ENCODE results near the gene CCNB2. TPM values are rescaled to one million over a fixed set of nuclear protein-coding genes. Genes with fewer than 3 reads are reported as not detected.
A peak's percentile ranks its signal among the peaks of the same experiment; 100 is the strongest.

The CCNB2 gene
- total RNA-seq, 1 experiment from 2014 or later, result 99.2 TPM

DNA sequence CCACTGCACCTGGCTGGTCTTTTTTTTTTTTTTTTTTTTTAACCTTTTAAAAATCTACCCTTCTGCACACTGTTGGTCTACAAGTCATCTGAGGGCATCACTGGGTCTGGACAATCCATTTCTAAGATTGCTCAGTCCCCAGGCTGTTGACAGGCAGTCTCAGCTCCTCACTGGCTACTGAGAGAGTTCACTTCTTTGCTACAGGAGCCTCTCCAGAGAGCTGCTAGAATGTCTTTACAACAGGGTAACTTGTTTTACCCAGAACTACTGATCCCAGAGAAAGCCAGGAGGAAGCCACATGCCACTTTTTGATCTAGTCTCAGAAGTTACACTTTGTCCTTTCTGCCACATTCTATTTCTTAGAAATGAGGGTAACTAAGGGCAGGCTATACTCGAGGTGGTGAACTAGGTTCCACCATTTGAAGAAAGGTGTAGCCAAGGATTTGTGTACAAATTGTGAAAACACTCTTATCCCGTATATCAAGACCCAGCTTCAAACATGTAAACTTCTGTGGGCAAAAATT lies 5.7 kb upstream of the CCNB2 start:
- Histone ChIP-seq H3K27me3 (ENCODE audit: insufficient read depth, low read depth) (no peaks in the 10 kb centered on the region), H2AFZ (no peak overlapping the region), H3K9me3 (ENCODE audit: insufficient read depth, low read depth) (no peaks in the 10 kb centered on the region), H3K4me1 (replicated peaks; ENCODE audit: insufficient read depth) (peaks cover under 1% of the 10 kb centered on the region; the same call in 1 of the 2 replicates), H3K4me2 (no peak overlapping the region), H3K79me2 (ENCODE audit: low read depth) (no peaks in the 10 kb centered on the region), H3K36me3 (ENCODE audit: low read depth) (no peaks in the 10 kb centered on the region), H3K27ac (no peak overlapping the region), H3F3A (ENCODE audit: insufficient read depth, low read depth) (no peaks in the 10 kb centered on the region), H4K20me1 (ENCODE audit: insufficient read depth) (no peaks in the 10 kb centered on the region), H3K4me3 (no peak overlapping the region), H3K9me2 (ENCODE audit: insufficient read depth) (no peaks in the 10 kb centered on the region)
- intact Hi-C loops (cut with micrococcal nuclease; ENCODE audit: unreplicated experiment), result no loop called here
- no peak for DNase-seq
- CTCF ChIA-PET, result no interaction called here
- TF ChIP-seq EZH2 (IDR thresholded peaks at IDR 0.05; ENCODE audit: low read depth), result no peak
- TF ChIP-seq, protein P1, sequence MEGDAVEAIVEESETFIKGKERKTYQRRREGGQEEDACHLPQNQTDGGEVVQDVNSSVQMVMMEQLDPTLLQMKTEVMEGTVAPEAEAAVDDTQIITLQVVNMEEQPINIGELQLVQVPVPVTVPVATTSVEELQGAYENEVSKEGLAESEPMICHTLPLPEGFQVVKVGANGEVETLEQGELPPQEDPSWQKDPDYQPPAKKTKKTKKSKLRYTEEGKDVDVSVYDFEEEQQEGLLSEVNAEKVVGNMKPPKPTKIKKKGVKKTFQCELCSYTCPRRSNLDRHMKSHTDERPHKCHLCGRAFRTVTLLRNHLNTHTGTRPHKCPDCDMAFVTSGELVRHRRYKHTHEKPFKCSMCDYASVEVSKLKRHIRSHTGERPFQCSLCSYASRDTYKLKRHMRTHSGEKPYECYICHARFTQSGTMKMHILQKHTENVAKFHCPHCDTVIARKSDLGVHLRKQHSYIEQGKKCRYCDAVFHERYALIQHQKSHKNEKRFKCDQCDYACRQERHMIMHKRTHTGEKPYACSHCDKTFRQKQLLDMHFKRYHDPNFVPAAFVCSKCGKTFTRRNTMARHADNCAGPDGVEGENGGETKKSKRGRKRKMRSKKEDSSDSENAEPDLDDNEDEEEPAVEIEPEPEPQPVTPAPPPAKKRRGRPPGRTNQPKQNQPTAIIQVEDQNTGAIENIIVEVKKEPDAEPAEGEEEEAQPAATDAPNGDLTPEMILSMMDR (conservative IDR thresholded peaks at IDR 0.05), result no peak
- BruUV-seq (replicated peaks), result no TSS peak
- POLR2A ChIA-PET (ENCODE audit: unreplicated experiment), result no interaction called here

DNA sequence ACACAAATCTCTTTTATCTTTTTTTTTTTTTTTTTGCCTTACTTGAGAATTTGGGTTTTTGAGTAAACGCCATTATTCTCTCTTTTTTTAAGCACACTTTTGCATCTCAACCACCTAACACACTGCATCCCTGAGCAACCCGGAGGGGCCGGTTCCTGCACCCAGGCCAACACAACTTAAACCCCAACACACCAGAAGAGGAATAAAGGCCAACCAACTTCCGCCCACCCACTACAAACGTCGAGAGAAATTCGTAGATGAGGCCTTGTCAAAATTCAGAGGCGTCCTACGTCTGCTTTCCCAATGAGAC lies 389 bp upstream of the CCNB2 start:
- peak overlapping the region; percentile 85 for H2AFZ ChIP-seq
- H3K4me2 ChIP-seq, result peak overlapping the region; percentile 93
- H3K79me2 ChIP-seq (ENCODE audit: low read depth), result peaks cover 23% of the 10 kb centered on the region
- POLR2A ChIA-PET (ENCODE audit: unreplicated experiment), result no interaction called here
- BruUV-seq (replicated peaks), result no TSS peak
- DNase-seq, result no peak
- no peaks in the 10 kb centered on the region for H4K20me1 ChIP-seq (ENCODE audit: insufficient read depth)
- peaks cover 4% of the 10 kb centered on the region; the same call in 1 of the 2 replicates for H3F3A ChIP-seq (ENCODE audit: insufficient read depth, low read depth)
- H3K27me3 ChIP-seq (ENCODE audit: insufficient read depth, low read depth), result no peaks in the 10 kb centered on the region
- peaks cover 17% of the 10 kb centered on the region for H3K4me1 ChIP-seq (replicated peaks; ENCODE audit: insufficient read depth)
- H3K36me3 ChIP-seq (ENCODE audit: low read depth), result peaks cover 15% of the 10 kb centered on the region; the same call in 1 of the 2 replicates
- no peaks in the 10 kb centered on the region for H3K9me3 ChIP-seq (ENCODE audit: insufficient read depth, low read depth)
- H3K27ac ChIP-seq, result no peak overlapping the region
- TF ChIP-seq, protein P1 (conservative IDR thresholded peaks at IDR 0.05), result no peak
- no peak for TF ChIP-seq EZH2 (IDR thresholded peaks at IDR 0.05; ENCODE audit: low read depth)
- H3K4me3 ChIP-seq, result peak overlapping the region; percentile 95
- intact Hi-C loops (cut with micrococcal nuclease; ENCODE audit: unreplicated experiment), result no loop called here
- no peaks in the 10 kb centered on the region for H3K9me2 ChIP-seq (ENCODE audit: insufficient read depth)
- CTCF ChIA-PET, result no interaction called here

DNA sequence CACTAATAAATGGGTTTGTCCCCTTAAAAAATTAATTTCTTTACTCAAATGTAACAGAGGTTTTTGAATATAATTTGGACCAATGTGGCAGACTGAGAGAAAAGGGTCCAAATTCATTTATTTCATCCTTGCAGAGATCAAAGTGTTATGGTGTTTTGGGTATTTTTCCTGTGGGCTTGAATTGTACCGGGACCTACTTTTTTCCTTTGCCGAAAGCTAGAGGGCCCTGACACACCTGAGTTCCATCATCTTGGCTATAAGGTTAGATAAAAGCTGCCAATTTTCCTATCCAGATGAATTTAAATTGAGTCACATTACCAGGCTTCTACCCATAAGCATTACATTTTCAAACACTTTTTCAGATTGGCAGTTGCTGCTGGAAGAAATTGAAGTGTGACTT lies 908 bp downstream of the CCNB2 start:
- no peak for DNase-seq
- BruUV-seq (replicated peaks), result no TSS peak
- Histone ChIP-seq H3K4me2 (peak overlapping the region; percentile 93), H3K27ac (0 out of 2 replicates have a peak overlapping the region, but pooled peaks have one; percentile 38), H3K4me1 (replicated peaks; ENCODE audit: insufficient read depth) (peaks cover 17% of the 10 kb centered on the region), H3K9me2 (ENCODE audit: insufficient read depth) (no peaks in the 10 kb centered on the region), H4K20me1 (ENCODE audit: insufficient read depth) (no peaks in the 10 kb centered on the region), H3F3A (ENCODE audit: insufficient read depth, low read depth) (peaks cover 4% of the 10 kb centered on the region; the same call in 1 of the 2 replicates), H3K4me3 (peak overlapping the region; percentile 95), H3K27me3 (ENCODE audit: insufficient read depth, low read depth) (no peaks in the 10 kb centered on the region), H3K79me2 (ENCODE audit: low read depth) (peaks cover 23% of the 10 kb centered on the region), H2AFZ (peak overlapping the region; percentile 85), H3K36me3 (ENCODE audit: low read depth) (peaks cover 15% of the 10 kb centered on the region; the same call in 1 of the 2 replicates), H3K9me3 (ENCODE audit: insufficient read depth, low read depth) (no peaks in the 10 kb centered on the region)
- TF ChIP-seq EZH2 (IDR thresholded peaks at IDR 0.05; ENCODE audit: low read depth), result no peak
- TF ChIP-seq, protein P1 (conservative IDR thresholded peaks at IDR 0.05), result no peak
- POLR2A ChIA-PET (ENCODE audit: unreplicated experiment), result interaction anchor here (0.6 kb wide), 1 partner anchor 1909 kb away, joined by 6 read pairs; no protein-coding TSS in a partner anchor
- intact Hi-C loops (cut with micrococcal nuclease; ENCODE audit: unreplicated experiment), result no loop called here
- CTCF ChIA-PET, result no interaction called here
